ENCODE data around the gene MPZL1.
"Not testable (repeated sequence)": the region's sequence is repeated elsewhere in the genome, so short reads cannot be mapped to it uniquely, and the experiment has no call there.

Gene MPZL1

GRCh38 chr1:167776616-167777268, 55.0 kb downstream of the MPZL1 start:
- DNase-seq = no peak

- DNase-seq = no peak
These were observed 55.5 kb downstream of the MPZL1 start for GRCh38 chr1:167777269-167777650.

- no peak for DNase-seq
These were observed 59.8 kb downstream of the MPZL1 start for GRCh38 chr1:167781558-167781957.

- DNase-seq = no peak
These were observed 61.2 kb downstream of the MPZL1 start for GRCh38 chr1:167782946-167783345.

GRCh38 chr1:167784876-167785550, 63.2 kb downstream of the MPZL1 start:
- no peak for DNase-seq

GRCh38 chr1:167786502-167786901, 64.7 kb downstream of the MPZL1 start:
- no peak for DNase-seq

- no peak for DNase-seq
These were observed 67.7 kb downstream of the MPZL1 start for GRCh38 chr1:167789501-167789900.

- DNase-seq = no peak
These were observed 68.3 kb downstream of the MPZL1 start for GRCh38 chr1:167790117-167790516.

- no peak for DNase-seq
These were observed 69.8 kb downstream of the MPZL1 start for GRCh38 chr1:167791281-167792187.

- no peak for DNase-seq
These were observed 70.4 kb downstream of the MPZL1 start for GRCh38 chr1:167792188-167792565.

GRCh38 chr1:167794043-167794442, 72.3 kb downstream of the MPZL1 start:
- no peak for DNase-seq

- no peak for DNase-seq
These were observed 74.3 kb downstream of the MPZL1 start for GRCh38 chr1:167795810-167796740.

- DNase-seq = peak; percentile 31
These were observed 75.2 kb downstream of the MPZL1 start for GRCh38 chr1:167797015-167797414.

GRCh38 chr1:167798952-167799351, 77.2 kb downstream of the MPZL1 start:
- peak; percentile 39 for DNase-seq

GRCh38 chr1:167799747-167800146, 78.0 kb downstream of the MPZL1 start:
- no peak for DNase-seq

- no peak for DNase-seq
These were observed 78.5 kb downstream of the MPZL1 start for GRCh38 chr1:167800251-167800650.

- no peak for DNase-seq
These were observed 80.5 kb downstream of the MPZL1 start for GRCh38 chr1:167802235-167802634.

GRCh38 chr1:167803358-167804207, 81.8 kb downstream of the MPZL1 start:
- peak; percentile 44 for DNase-seq

- DNase-seq = no peak
These were observed 83.3 kb downstream of the MPZL1 start for GRCh38 chr1:167805041-167805556.

GRCh38 chr1:167806235-167806634, 84.5 kb downstream of the MPZL1 start:
- not testable (repeated sequence) for DNase-seq

- DNase-seq = not testable (repeated sequence)
These were observed 84.9 kb downstream of the MPZL1 start for GRCh38 chr1:167806676-167807075.
